ENCODE data around the gene OCSTAMP.

OCSTAMP gene

GRCh38 chr20:46550461-46550860 lies at the start of gene OCSTAMP:
Gene OCSTAMP, minus strand, starts transcription at chr20:46550654. Its CDS starts 94 bp downstream, at chr20:46550560.
- Mint-ChIP-seq H3K4me1 (peaks cover 40% of the 10 kb centered on the region), H3K27ac (no peak within 1 kb of the TSS)
- ATAC-seq: no peak

GRCh38 chr20:46599227-46599987 lies 49.0 kb upstream of the OCSTAMP start:
- H3K36me3 Mint-ChIP-seq: no peaks in the 10 kb centered on the region
- H3K4me1 Mint-ChIP-seq: peaks cover 14% of the 10 kb centered on the region
- ATAC-seq (no peak), DNase-seq (ENCODE audit: low spot score in 2 of 2) (no peak)
- no peak overlapping the region for H3K27ac Mint-ChIP-seq
- H3K4me3 Mint-ChIP-seq: no peak overlapping the region
- H3K9me3 Mint-ChIP-seq: no peaks in the 10 kb centered on the region

More at GRCh38 chr20:46550461-46550860, at the start of gene OCSTAMP:
- no peak for DNase-seq (ENCODE audit: low spot score in 2 of 2)
- H3K9me3 Mint-ChIP-seq: no peaks in the 10 kb centered on the region
- H3K36me3 Mint-ChIP-seq: peaks cover 1% of the 10 kb centered on the region
- no peak within 1 kb of the TSS for H3K4me3 Mint-ChIP-seq

- no peaks in the 10 kb centered on the region for H3K4me1 Mint-ChIP-seq
- H3K27ac Mint-ChIP-seq: no peak overlapping the region
- DNase-seq (ENCODE audit: low spot score in 2 of 2) (no peak), ATAC-seq (no peak)
- H3K9me3 Mint-ChIP-seq: no peaks in the 10 kb centered on the region
- H3K4me3 Mint-ChIP-seq: no peak overlapping the region
- H3K36me3 Mint-ChIP-seq: no peaks in the 10 kb centered on the region
Observed at GRCh38 chr20:46595933-46596332, 45.5 kb upstream of the OCSTAMP start.

GRCh38 chr20:46594725-46595124 lies 44.3 kb upstream of the OCSTAMP start:
- H3K9me3 Mint-ChIP-seq: no peaks in the 10 kb centered on the region
- peak; percentile 46 for ATAC-seq
- H3K4me1 Mint-ChIP-seq: no peaks in the 10 kb centered on the region
- DNase-seq (ENCODE audit: low spot score in 2 of 2): no peak
- no peak overlapping the region for H3K27ac Mint-ChIP-seq
- no peaks in the 10 kb centered on the region for H3K36me3 Mint-ChIP-seq
- H3K4me3 Mint-ChIP-seq: no peak overlapping the region

- Mint-ChIP-seq H3K4me3 (no peak overlapping the region), H3K27ac (no peak overlapping the region), H3K9me3 (no peaks in the 10 kb centered on the region), H3K36me3 (no peaks in the 10 kb centered on the region), H3K4me1 (peaks cover 7% of the 10 kb centered on the region)
- ATAC-seq (peak; percentile 69), DNase-seq (ENCODE audit: low spot score in 2 of 2) (no peak)
Observed at GRCh38 chr20:46592580-46593362, 42.3 kb upstream of the OCSTAMP start.

- H3K4me1 Mint-ChIP-seq: peaks cover 7% of the 10 kb centered on the region
- DNase-seq (ENCODE audit: low spot score in 2 of 2): no peak
- no peaks in the 10 kb centered on the region for H3K36me3 Mint-ChIP-seq
- H3K27ac Mint-ChIP-seq: no peak overlapping the region
- H3K9me3 Mint-ChIP-seq: no peaks in the 10 kb centered on the region
- ATAC-seq: no peak
- H3K4me3 Mint-ChIP-seq: no peak overlapping the region
Observed at GRCh38 chr20:46590443-46590842, 40.0 kb upstream of the OCSTAMP start.

GRCh38 chr20:46588532-46589511 lies 38.4 kb upstream of the OCSTAMP start:
- H3K9me3 Mint-ChIP-seq: no peaks in the 10 kb centered on the region
- H3K27ac Mint-ChIP-seq: no peak overlapping the region
- ATAC-seq (peak; percentile 54), DNase-seq (ENCODE audit: low spot score in 2 of 2) (no peak)
- H3K4me3 Mint-ChIP-seq: no peak overlapping the region
- H3K4me1 Mint-ChIP-seq: peaks cover 7% of the 10 kb centered on the region
- H3K36me3 Mint-ChIP-seq: no peaks in the 10 kb centered on the region

GRCh38 chr20:46587986-46588385 lies 37.5 kb upstream of the OCSTAMP start:
- no peak for DNase-seq (ENCODE audit: low spot score in 2 of 2)
- Mint-ChIP-seq H3K27ac (no peak overlapping the region), H3K4me1 (peaks cover 7% of the 10 kb centered on the region), H3K4me3 (no peak overlapping the region), H3K36me3 (no peaks in the 10 kb centered on the region), H3K9me3 (no peaks in the 10 kb centered on the region)
- ATAC-seq: no peak

- Mint-ChIP-seq H3K27ac (no peak overlapping the region), H3K36me3 (no peaks in the 10 kb centered on the region), H3K4me1 (peaks cover 7% of the 10 kb centered on the region), H3K4me3 (no peak overlapping the region), H3K9me3 (no peaks in the 10 kb centered on the region)
- DNase-seq (ENCODE audit: low spot score in 2 of 2) (no peak), ATAC-seq (no peak)
Observed at GRCh38 chr20:46586724-46587123, 36.3 kb upstream of the OCSTAMP start.

GRCh38 chr20:46584508-46584907 lies 34.1 kb upstream of the OCSTAMP start:
- no peaks in the 10 kb centered on the region for H3K9me3 Mint-ChIP-seq
- H3K4me3 Mint-ChIP-seq: no peak overlapping the region
- H3K27ac Mint-ChIP-seq: no peak overlapping the region
- DNase-seq (ENCODE audit: low spot score in 2 of 2) (no peak), ATAC-seq (no peak)
- no peaks in the 10 kb centered on the region for H3K36me3 Mint-ChIP-seq
- peaks cover 7% of the 10 kb centered on the region for H3K4me1 Mint-ChIP-seq

GRCh38 chr20:46583411-46584214 lies 33.2 kb upstream of the OCSTAMP start:
- Mint-ChIP-seq H3K27ac (peak overlapping the region; percentile 23), H3K4me1 (no peaks in the 10 kb centered on the region), H3K36me3 (no peaks in the 10 kb centered on the region), H3K9me3 (no peaks in the 10 kb centered on the region), H3K4me3 (no peak overlapping the region)
- no peak for ATAC-seq
- no peak for DNase-seq (ENCODE audit: low spot score in 2 of 2)

GRCh38 chr20:46582648-46583047 lies 32.2 kb upstream of the OCSTAMP start:
- Mint-ChIP-seq H3K4me1 (no peaks in the 10 kb centered on the region), H3K4me3 (no peak overlapping the region), H3K27ac (no peak overlapping the region), H3K9me3 (no peaks in the 10 kb centered on the region), H3K36me3 (no peaks in the 10 kb centered on the region)
- ATAC-seq (no peak), DNase-seq (ENCODE audit: low spot score in 2 of 2) (no peak)

GRCh38 chr20:46581391-46581790 lies 30.9 kb upstream of the OCSTAMP start:
- H3K9me3 Mint-ChIP-seq: no peaks in the 10 kb centered on the region
- no peak overlapping the region for H3K27ac Mint-ChIP-seq
- ATAC-seq: no peak
- no peaks in the 10 kb centered on the region for H3K36me3 Mint-ChIP-seq
- H3K4me1 Mint-ChIP-seq: peaks cover under 1% of the 10 kb centered on the region
- no peak overlapping the region for H3K4me3 Mint-ChIP-seq
- DNase-seq (ENCODE audit: low spot score in 2 of 2): no peak

- ATAC-seq (no peak), DNase-seq (ENCODE audit: low spot score in 2 of 2) (no peak)
- Mint-ChIP-seq H3K36me3 (no peaks in the 10 kb centered on the region), H3K4me3 (no peak overlapping the region), H3K9me3 (no peaks in the 10 kb centered on the region), H3K27ac (no peak overlapping the region), H3K4me1 (peaks cover 7% of the 10 kb centered on the region)
Observed at GRCh38 chr20:46580613-46581205, 30.3 kb upstream of the OCSTAMP start.

Data from stimulated activated effector memory CD8-positive, alpha-beta T cell treated with anti-CD3 and anti-CD28 coated beads, Interleukin-12 subunit alpha, Interleukin-12 subunit beta, amount 100 ng/mL, for 72 hours (primary cell).